ENCODE data around the gene TLCD3A.

Gene TLCD3A

DNA sequence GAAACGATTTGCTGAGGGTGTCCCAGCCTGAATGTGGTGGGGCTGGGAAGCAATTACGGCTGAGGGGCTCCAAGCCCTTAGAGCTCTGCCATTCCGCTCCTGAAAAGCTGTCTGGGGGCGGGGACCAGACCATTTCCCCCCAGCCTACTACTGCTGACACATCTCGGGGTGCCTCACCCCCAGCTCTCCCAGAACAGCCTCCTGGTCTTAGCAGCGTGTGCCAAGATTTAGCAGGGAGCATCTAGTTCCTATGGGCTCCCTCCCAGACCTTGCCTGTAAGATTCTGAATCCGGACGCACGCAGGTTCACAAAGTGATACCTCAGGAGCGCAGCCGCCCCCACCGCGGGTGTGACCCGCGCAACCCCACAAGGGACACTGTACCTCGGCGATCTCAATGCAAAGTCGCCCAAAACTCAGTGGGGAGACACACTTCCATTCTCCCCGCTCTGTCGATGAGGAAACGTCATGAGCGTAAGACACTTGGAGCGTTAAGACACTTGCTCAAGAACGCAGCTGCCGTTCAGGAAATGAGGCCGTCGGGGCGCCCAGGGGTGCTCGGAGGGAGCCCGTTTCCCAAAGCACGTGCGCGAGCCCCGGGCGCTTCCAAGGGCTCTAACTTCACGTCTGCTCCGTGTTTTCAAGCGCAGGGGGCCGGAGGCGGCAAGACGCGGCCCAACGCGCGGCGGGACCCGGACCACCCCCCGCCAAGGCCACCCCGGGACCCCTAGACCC lies 19.0 kb downstream of the TLCD3A start:
- Histone ChIP-seq H3K36me3 (ENCODE audit: control insufficient read depth, low read length) (peaks cover 58% of the 10 kb centered on the region), H3K27ac (ENCODE audit: low read depth, low read length) (peak overlapping the region; percentile 73), H3K79me2 (ENCODE audit: control insufficient read depth, low read length) (peaks cover 54% of the 10 kb centered on the region)

DNA sequence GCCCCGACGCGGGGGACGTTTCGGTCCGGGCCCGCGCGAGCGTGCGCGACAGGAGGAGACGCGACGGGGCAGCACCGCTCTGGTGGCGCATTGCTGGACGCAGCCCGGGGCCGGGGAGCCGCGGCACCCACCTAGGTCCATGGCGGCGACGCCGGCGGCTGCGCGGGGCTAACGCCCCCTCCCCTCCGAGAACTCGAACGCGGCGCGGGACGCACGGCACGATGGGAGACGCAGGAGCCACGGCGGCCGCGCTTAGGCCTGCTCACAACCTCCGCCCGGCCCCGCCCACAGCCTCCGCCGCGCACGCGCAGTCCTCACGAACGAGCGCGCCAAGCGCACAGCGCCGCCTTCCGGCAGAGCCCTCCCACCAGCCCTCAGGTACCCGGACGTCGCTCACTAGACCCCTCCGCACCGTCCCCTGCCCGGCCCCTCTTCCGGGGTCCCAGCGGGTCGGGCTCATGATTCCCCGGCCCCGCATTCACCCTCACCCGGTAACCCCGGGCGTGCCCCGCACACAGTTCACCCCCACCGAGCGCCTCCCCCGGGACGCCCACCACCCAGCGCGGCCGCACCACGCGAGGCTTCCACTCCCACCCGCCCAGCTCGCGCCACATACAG lies 19.7 kb downstream of the TLCD3A start, which contains the start of gene GEMIN4:
TSS of gene GEMIN4 (minus strand) at position 263 of the 618 bp plus-strand sequence. CDS start at position 141, 122 bp downstream.
- peaks cover 29% of the 10 kb centered on the region for H3K4me1 ChIP-seq (ENCODE audit: control insufficient read depth, low read length)
- H3K9me3 ChIP-seq (ENCODE audit: control insufficient read depth, insufficient read depth, low read length), result no peaks in the 10 kb centered on the region
- peaks cover 18% of the 10 kb centered on the region for H3F3A ChIP-seq (ENCODE audit: control insufficient read depth, insufficient read depth)
- H3K9me2 ChIP-seq (replicated peaks; ENCODE audit: control insufficient read depth, low read length), result no peaks in the 10 kb centered on the region
- no peaks in the 10 kb centered on the region for H3K27me3 ChIP-seq (ENCODE audit: control insufficient read depth, low read length)
- peaks cover 56% of the 10 kb centered on the region for H3K36me3 ChIP-seq (ENCODE audit: control insufficient read depth, low read length)
- peak within 1 kb of the TSS; percentile 72 for H3K4me2 ChIP-seq (ENCODE audit: low read length)
- peaks cover 48% of the 10 kb centered on the region for H3K79me2 ChIP-seq (ENCODE audit: control insufficient read depth, low read length)
- H3K4me3 ChIP-seq (ENCODE audit: low read length), result peak within 1 kb of the TSS; percentile 79
- H4K20me1 ChIP-seq (ENCODE audit: control insufficient read depth, insufficient read depth, low read depth, low read length), result peaks cover 17% of the 10 kb centered on the region
- H3K27ac ChIP-seq (ENCODE audit: low read depth, low read length), result peak within 1 kb of the TSS; percentile 73
- TF ChIP-seq EZH2phosphoT487 (IDR thresholded peaks at IDR 0.05; ENCODE audit: borderline replicate concordance, low read length), result no peak
- peak; percentile 81 for TF ChIP-seq CTCF (IDR thresholded peaks at IDR 0.05; ENCODE audit: low read depth, low read length, poor library complexity, severe bottlenecking)

More for the DNA sequence above, 19.0 kb downstream of the TLCD3A start:
- Histone ChIP-seq H3K27me3 (ENCODE audit: control insufficient read depth, low read length) (no peaks in the 10 kb centered on the region), H3K9me2 (replicated peaks; ENCODE audit: control insufficient read depth, low read length) (no peaks in the 10 kb centered on the region), H3K4me3 (ENCODE audit: low read length) (peak overlapping the region; percentile 79), H3K9me3 (ENCODE audit: control insufficient read depth, insufficient read depth, low read length) (no peaks in the 10 kb centered on the region), H3K4me1 (ENCODE audit: control insufficient read depth, low read length) (peaks cover 29% of the 10 kb centered on the region), H3K4me2 (ENCODE audit: low read length) (peak overlapping the region; percentile 72), H3F3A (ENCODE audit: control insufficient read depth, insufficient read depth) (peaks cover 18% of the 10 kb centered on the region), H4K20me1 (ENCODE audit: control insufficient read depth, insufficient read depth, low read depth, low read length) (peaks cover 18% of the 10 kb centered on the region)
- TF ChIP-seq EZH2phosphoT487 (IDR thresholded peaks at IDR 0.05; ENCODE audit: borderline replicate concordance, low read length) (no peak), CTCF (IDR thresholded peaks at IDR 0.05; ENCODE audit: low read depth, low read length, poor library complexity, severe bottlenecking) (no peak)

DNA sequence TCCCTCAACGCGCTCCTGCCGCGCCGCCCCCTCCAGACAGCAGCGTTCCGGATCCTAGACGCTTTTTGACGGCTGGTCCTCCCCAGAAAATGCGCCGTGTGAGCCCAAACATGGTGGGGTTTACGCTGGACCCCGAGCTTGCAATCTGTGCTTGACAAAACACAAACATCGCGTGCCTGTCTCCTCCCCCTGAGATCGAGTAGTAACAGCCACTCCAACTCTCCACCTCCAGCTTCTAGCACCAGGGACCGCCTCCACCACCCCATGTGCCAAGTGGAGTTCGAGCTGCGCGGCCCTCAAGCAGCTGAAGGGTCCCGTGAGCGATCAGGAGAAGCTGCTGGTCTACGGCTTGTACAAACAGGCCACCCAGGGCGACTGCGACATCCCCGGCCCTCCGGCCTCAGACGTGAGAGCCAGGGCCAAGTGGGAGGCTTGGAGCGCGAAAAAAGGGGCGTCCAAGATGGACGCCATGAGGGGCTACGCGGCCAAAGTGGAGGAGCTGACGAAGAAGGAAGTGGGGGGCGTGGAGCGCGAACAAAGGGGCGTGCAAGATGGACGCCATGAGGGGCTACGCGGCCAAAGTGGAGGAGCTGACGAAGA lies 20.3 kb downstream of the TLCD3A start:
- Histone ChIP-seq H3K9me2 (replicated peaks; ENCODE audit: control insufficient read depth, low read length) (no peaks in the 10 kb centered on the region), H3K4me3 (ENCODE audit: low read length) (peak overlapping the region; percentile 79), H3K27me3 (ENCODE audit: control insufficient read depth, low read length) (no peaks in the 10 kb centered on the region), H3K4me1 (ENCODE audit: control insufficient read depth, low read length) (peaks cover 29% of the 10 kb centered on the region), H3K4me2 (ENCODE audit: low read length) (peak overlapping the region; percentile 72), H3K9me3 (ENCODE audit: control insufficient read depth, insufficient read depth, low read length) (no peaks in the 10 kb centered on the region), H3K27ac (ENCODE audit: low read depth, low read length) (peak overlapping the region; percentile 73), H4K20me1 (ENCODE audit: control insufficient read depth, insufficient read depth, low read depth, low read length) (peaks cover 17% of the 10 kb centered on the region), H3K79me2 (ENCODE audit: control insufficient read depth, low read length) (peaks cover 42% of the 10 kb centered on the region), H3F3A (ENCODE audit: control insufficient read depth, insufficient read depth) (peaks cover 18% of the 10 kb centered on the region), H3K36me3 (ENCODE audit: control insufficient read depth, low read length) (peaks cover 49% of the 10 kb centered on the region)
- TF ChIP-seq CTCF (IDR thresholded peaks at IDR 0.05; ENCODE audit: low read depth, low read length, poor library complexity, severe bottlenecking) (no peak), EZH2phosphoT487 (IDR thresholded peaks at IDR 0.05; ENCODE audit: borderline replicate concordance, low read length) (no peak)

Data from DOHH2 (cell line).